KMS-11 (cell line): Measurements from ENCODE around the gene S1PR3.

Source experiments
- H2AFZ ChIP-seq: fragments of 200-600 bp; sonication (generic); 2 replicates; pipeline ENCODE4 v1.6.1; 2016; ENCODE audit warnings: antibody characterized with exemption, mixed run types, low read depth
- H3K27ac ChIP-seq: fragments of 200-600 bp; sonication (generic); 2 replicates; pipeline ENCODE4 v1.6.1; 2016; ENCODE audit warnings: mild to moderate bottlenecking, mixed run types
- H3K27me3 ChIP-seq: fragments of 200-600 bp; sonication (generic); 2 replicates; pipeline ENCODE4 v1.6.1; 2017; ENCODE audit warnings: mild to moderate bottlenecking, low read depth, mixed run types, moderate library complexity; ENCODE audit not compliant: insufficient read depth
- H3K36me3 ChIP-seq: fragments of 200-600 bp; sonication (generic); 2 replicates; pipeline ENCODE4 v1.6.1; 2017; ENCODE audit warnings: mild to moderate bottlenecking, mixed run types; ENCODE audit not compliant: insufficient read depth
- H3K4me1 ChIP-seq: fragments of 200-600 bp; sonication (generic); 2 replicates; pipeline ENCODE4 v1.6.1; 2016; ENCODE audit warnings: mild to moderate bottlenecking, low read depth, mixed run types; ENCODE audit not compliant: poor library complexity, severe bottlenecking
- H3K4me2 ChIP-seq: fragments of 200-600 bp; sonication (generic); 2 replicates; pipeline ENCODE4 v1.7.0; 2016; ENCODE audit warnings: mild to moderate bottlenecking, mixed run types
- H3K4me3 ChIP-seq: fragments of 200-600 bp; sonication (generic); IDR thresholded peaks from 2 replicates; pipeline ENCODE4 v1.6.1; 2017; ENCODE audit warnings: low read depth, low read length, mixed read lengths; ENCODE audit not compliant: insufficient read depth
- H3K79me2 ChIP-seq: fragments of 200-600 bp; sonication (generic); 2 replicates; pipeline ENCODE4 v1.6.1; 2016; ENCODE audit warnings: low read depth, mixed run types; ENCODE audit not compliant: insufficient read depth
- H3K9ac ChIP-seq: fragments of 200-600 bp; sonication (generic); 2 replicates; pipeline ENCODE4 v1.6.1; 2016; ENCODE audit warnings: mild to moderate bottlenecking, mixed run types
- H4K20me1 ChIP-seq: fragments of 200-600 bp; sonication (generic); 2 replicates; pipeline ENCODE4 v1.6.1; 2016; ENCODE audit warnings: mild to moderate bottlenecking, mixed run types; ENCODE audit not compliant: insufficient read depth
- TF ChIP-seq, protein P1 (sequence below): fragments of 200-600 bp; sonication (generic); conservative IDR thresholded peaks from 2 replicates; pipeline ENCODE4 v1.6.1; 2017; ENCODE audit warnings: low read depth, mild to moderate bottlenecking, antibody characterized with exemption, low read length, moderate library complexity, mixed read lengths

The S1PR3 gene

DNA sequence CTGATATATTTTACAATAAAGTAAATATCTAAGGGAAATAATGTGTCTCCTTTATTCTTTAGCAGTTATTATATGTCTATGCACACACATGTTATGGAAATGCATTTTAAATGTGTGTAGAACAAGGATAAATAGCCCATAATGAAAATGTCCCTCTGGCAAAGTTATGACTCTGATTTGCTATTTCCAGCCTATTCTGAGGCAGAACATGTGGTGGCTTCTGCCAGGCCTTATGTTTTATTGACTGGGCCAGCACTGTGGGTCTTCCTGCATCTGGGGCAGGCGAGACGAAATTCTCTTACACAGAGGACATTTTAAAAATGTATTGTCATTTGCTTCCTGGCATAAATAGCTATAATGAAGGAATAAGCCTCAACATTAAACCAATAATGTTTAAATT lies 52.8 kb downstream of the S1PR3 start:
- no peaks in the 10 kb centered on the region for H3K27me3 ChIP-seq
- no peaks in the 10 kb centered on the region for H3K79me2 ChIP-seq
- no peak overlapping the region for H3K4me3 ChIP-seq
- H3K4me2 ChIP-seq: no peak overlapping the region
- TF ChIP-seq, protein P1, sequence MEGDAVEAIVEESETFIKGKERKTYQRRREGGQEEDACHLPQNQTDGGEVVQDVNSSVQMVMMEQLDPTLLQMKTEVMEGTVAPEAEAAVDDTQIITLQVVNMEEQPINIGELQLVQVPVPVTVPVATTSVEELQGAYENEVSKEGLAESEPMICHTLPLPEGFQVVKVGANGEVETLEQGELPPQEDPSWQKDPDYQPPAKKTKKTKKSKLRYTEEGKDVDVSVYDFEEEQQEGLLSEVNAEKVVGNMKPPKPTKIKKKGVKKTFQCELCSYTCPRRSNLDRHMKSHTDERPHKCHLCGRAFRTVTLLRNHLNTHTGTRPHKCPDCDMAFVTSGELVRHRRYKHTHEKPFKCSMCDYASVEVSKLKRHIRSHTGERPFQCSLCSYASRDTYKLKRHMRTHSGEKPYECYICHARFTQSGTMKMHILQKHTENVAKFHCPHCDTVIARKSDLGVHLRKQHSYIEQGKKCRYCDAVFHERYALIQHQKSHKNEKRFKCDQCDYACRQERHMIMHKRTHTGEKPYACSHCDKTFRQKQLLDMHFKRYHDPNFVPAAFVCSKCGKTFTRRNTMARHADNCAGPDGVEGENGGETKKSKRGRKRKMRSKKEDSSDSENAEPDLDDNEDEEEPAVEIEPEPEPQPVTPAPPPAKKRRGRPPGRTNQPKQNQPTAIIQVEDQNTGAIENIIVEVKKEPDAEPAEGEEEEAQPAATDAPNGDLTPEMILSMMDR: no peak
- H2AFZ ChIP-seq: no peak overlapping the region
- no peaks in the 10 kb centered on the region for H4K20me1 ChIP-seq
- H3K27ac ChIP-seq: no peak overlapping the region
- H3K4me1 ChIP-seq: no peaks in the 10 kb centered on the region
- H3K36me3 ChIP-seq: no peaks in the 10 kb centered on the region
- no peak overlapping the region for H3K9ac ChIP-seq

DNA sequence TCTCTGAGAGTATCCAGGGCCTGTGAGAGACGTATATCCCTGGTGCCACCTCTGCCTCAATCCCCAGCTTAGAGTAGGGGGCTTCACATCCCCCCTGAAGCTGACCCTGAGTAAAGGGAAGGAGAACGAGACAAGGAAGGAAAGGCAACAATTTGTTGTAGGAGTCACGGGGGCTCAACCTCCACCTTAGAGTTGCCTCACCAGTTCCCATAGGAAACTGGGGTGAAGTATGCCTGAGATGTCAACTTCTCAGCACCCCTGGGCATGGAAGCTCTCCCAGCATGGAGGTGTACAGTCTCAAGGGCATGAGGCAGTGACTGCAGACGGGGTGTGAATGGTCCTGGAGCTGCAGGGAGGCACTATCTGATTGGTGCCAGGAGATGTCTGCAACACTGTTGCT lies 53.6 kb downstream of the S1PR3 start:
- no peaks in the 10 kb centered on the region for H3K36me3 ChIP-seq
- H3K4me3 ChIP-seq: no peak overlapping the region
- no peak overlapping the region for H3K27ac ChIP-seq
- no peak overlapping the region for H3K9ac ChIP-seq
- no peaks in the 10 kb centered on the region for H3K27me3 ChIP-seq
- no peak overlapping the region for H3K4me2 ChIP-seq
- no peak overlapping the region for H2AFZ ChIP-seq
- H3K4me1 ChIP-seq: no peaks in the 10 kb centered on the region
- H3K79me2 ChIP-seq: no peaks in the 10 kb centered on the region
- TF ChIP-seq, protein P1: no peak
- H4K20me1 ChIP-seq: no peaks in the 10 kb centered on the region

DNA sequence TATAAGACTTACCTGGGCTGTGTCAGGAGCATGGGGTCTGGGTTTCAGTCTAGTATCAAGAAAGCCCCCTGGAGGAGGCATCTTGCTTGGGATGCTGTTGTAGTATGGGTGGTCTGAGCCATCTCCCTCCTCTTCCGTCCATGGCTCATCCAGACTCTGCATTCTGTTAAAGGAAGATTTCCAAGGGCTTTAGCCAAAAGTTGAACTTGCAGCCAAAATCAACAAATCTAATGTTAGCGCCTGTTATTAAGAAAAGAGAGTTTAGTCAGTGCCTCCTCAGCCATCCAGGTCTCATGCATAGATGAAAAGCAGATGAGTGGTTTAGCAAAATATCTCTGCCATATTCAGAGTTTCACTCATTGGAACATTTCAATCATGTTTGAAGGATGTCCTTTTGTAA lies 55.6 kb downstream of the S1PR3 start:
- H3K4me3 ChIP-seq: no peak overlapping the region
- no peaks in the 10 kb centered on the region for H3K36me3 ChIP-seq
- H3K27ac ChIP-seq: no peak overlapping the region
- no peaks in the 10 kb centered on the region for H3K79me2 ChIP-seq
- H3K27me3 ChIP-seq: no peaks in the 10 kb centered on the region
- H4K20me1 ChIP-seq: no peaks in the 10 kb centered on the region
- no peak overlapping the region for H3K9ac ChIP-seq
- H3K4me1 ChIP-seq: no peaks in the 10 kb centered on the region
- no peak overlapping the region for H2AFZ ChIP-seq
- TF ChIP-seq, protein P1: no peak
- H3K4me2 ChIP-seq: no peak overlapping the region

DNA sequence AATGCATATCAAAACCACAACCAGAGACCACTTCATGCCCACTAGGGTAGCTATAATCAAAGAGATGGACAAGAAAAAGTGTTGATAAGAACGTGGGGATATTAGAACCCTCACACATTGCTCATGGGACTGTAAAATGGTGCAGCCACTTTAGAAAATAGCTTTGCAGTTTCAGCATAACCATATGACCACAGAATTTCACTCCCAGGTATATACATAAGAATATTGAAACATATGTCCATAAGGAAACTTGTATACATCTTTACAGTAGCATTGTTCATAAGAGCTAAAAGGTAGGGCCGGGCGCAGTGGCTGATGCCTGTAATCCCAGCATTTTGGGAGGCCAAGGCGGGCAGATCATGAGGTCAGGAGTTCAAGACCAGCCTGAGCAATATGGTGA lies 56.4 kb downstream of the S1PR3 start:
- Histone ChIP-seq H3K27ac (no peak overlapping the region), H2AFZ (no peak overlapping the region), H3K36me3 (no peaks in the 10 kb centered on the region), H3K9ac (no peak overlapping the region), H4K20me1 (no peaks in the 10 kb centered on the region), H3K27me3 (no peaks in the 10 kb centered on the region), H3K4me3 (no peak overlapping the region), H3K79me2 (no peaks in the 10 kb centered on the region), H3K4me1 (no peaks in the 10 kb centered on the region), H3K4me2 (no peak overlapping the region)
- TF ChIP-seq, protein P1: no peak

- Histone ChIP-seq H3K27ac (no peak overlapping the region), H3K4me3 (no peak overlapping the region), H3K4me1 (no peaks in the 10 kb centered on the region), H2AFZ (no peak overlapping the region), H3K36me3 (no peaks in the 10 kb centered on the region), H3K9ac (no peak overlapping the region), H4K20me1 (no peaks in the 10 kb centered on the region), H3K4me2 (no peak overlapping the region), H3K79me2 (no peaks in the 10 kb centered on the region), H3K27me3 (no peaks in the 10 kb centered on the region)
- TF ChIP-seq, protein P1: no peak
These were observed 57.3 kb downstream of the S1PR3 start for GRCh38 chr9:89048616-89049015.
